ENCODE measurements around the gene LRRD1.

LRRD1 gene

GRCh38 chr7:92137557-92137956 is 41.4 kb downstream of the LRRD1 start:
- no peak for DNase-seq

GRCh38 chr7:92135052-92135889 is 43.7 kb downstream of the LRRD1 start:
- no peak for DNase-seq

- DNase-seq: peak; percentile 91
These were observed 44.5 kb downstream of the LRRD1 start, which contains the start of gene CYP51A1 for GRCh38 chr7:92134271-92135051. CYP51A1 (minus strand) TSS chr7:92134477; CDS start chr7:92134364, 113 bp downstream.

- peak; percentile 55 for DNase-seq
These were observed 45.1 kb downstream of the LRRD1 start for GRCh38 chr7:92133737-92134270.

GRCh38 chr7:92133133-92133736 is 45.7 kb downstream of the LRRD1 start:
- DNase-seq: no peak

- DNase-seq: no peak
These were observed 47.1 kb downstream of the LRRD1 start for GRCh38 chr7:92131764-92132330.

GRCh38 chr7:92131093-92131492 is 47.8 kb downstream of the LRRD1 start:
- no peak for DNase-seq

GRCh38 chr7:92121681-92122080 is 57.3 kb downstream of the LRRD1 start:
- DNase-seq: no peak

- no peak for DNase-seq
These were observed 59.7 kb downstream of the LRRD1 start for GRCh38 chr7:92119213-92119759.

- DNase-seq: no peak
These were observed 62.0 kb downstream of the LRRD1 start for GRCh38 chr7:92116949-92117348.

GRCh38 chr7:92115821-92116220 is 63.1 kb downstream of the LRRD1 start:
- no peak for DNase-seq

- DNase-seq: no peak
These were observed 68.1 kb downstream of the LRRD1 start for GRCh38 chr7:92110857-92111256.

GRCh38 chr7:92108821-92109220 is 70.1 kb downstream of the LRRD1 start:
- DNase-seq: no peak

- DNase-seq: peak; percentile 2
These were observed 76.1 kb downstream of the LRRD1 start for GRCh38 chr7:92102862-92103261.

GRCh38 chr7:92100534-92100933 is 78.4 kb downstream of the LRRD1 start:
- DNase-seq: no peak

GRCh38 chr7:92095380-92095779 is 83.6 kb downstream of the LRRD1 start:
- DNase-seq: no peak
